Activated CD4-positive, alpha-beta T cell treated with anti-CD3 and anti-CD28 coated beads for 36 hours (primary cell): Measurements from ENCODE around the gene UGT1A7. TPM values are rescaled to one million over a fixed set of nuclear protein-coding genes. Genes with fewer than 3 reads are reported as not detected.

Experiments
- ATAC-seq: fragments of 200-7000 bp; cut with Tn5 transposase; one replicate; pipeline ENCODE4 v1.10.0; 2021; ENCODE audit warnings: mild to moderate bottlenecking, moderate library complexity
- CTCF ChIA-PET: fragments of 350-600 bp; sonication (Branson Sonifier 250); formaldehyde crosslinking; loops from one replicate; lab custom pipeline; 2021; ENCODE audit warnings: antibody characterized with exemption; lab: Charles Lee
- POLR2A ChIA-PET: fragments of 350-600 bp; sonication (Branson Sonifier 250); formaldehyde crosslinking; loops from one replicate; lab custom pipeline; 2021; ENCODE audit warnings: antibody characterized with exemption, inconsistent platforms; lab: Charles Lee
- DNase-seq: peaks from one replicate; pipeline ENCODE4 v3.0.0-alpha.2; 2020
- H3K27ac Mint-ChIP-seq: one replicate; pipeline ENCODE4 v1.8.0; 2021; ENCODE audit warnings: mixed read lengths
- H3K27me3 Mint-ChIP-seq: one replicate; pipeline ENCODE4 v1.8.0; 2021; ENCODE audit warnings: mixed read lengths
- H3K36me3 Mint-ChIP-seq: one replicate; pipeline ENCODE4 v1.8.0; 2021; ENCODE audit warnings: low read depth, mixed read lengths
- H3K4me1 Mint-ChIP-seq: one replicate; pipeline ENCODE4 v1.8.0; 2021; ENCODE audit warnings: mixed read lengths
- H3K4me3 Mint-ChIP-seq: one replicate; pipeline ENCODE4 v1.8.0; 2021; ENCODE audit warnings: mild to moderate bottlenecking, moderate library complexity, mixed read lengths
- H3K9me3 Mint-ChIP-seq: one replicate; pipeline ENCODE4 v1.8.0; 2021; ENCODE audit warnings: low read depth, mixed read lengths
- intact Hi-C, 2 experiments: fragments of 100-400 bp; cut with DNase I in 1 of 2; cut with micrococcal nuclease in 1 of 2; formaldehyde crosslinking; loops; one replicate each; pipeline versions ENCODE4 v1.14.2 to v1.15.1; 2022 to 2024; cut with DNase I, micrococcal nuclease
- total RNA-seq, 2 experiments: library from RNA; stranded (reverse); gene quantifications; one replicate each; pipeline ENCODE4 v1.2.3, GENCODE V29; 2021

The UGT1A7 gene
- total RNA-seq, 2 experiments from 2014 or later = not detected

- peaks cover 3% of the 10 kb centered on the region for H3K27me3 Mint-ChIP-seq
- H3K4me1 Mint-ChIP-seq = no peaks in the 10 kb centered on the region
- no peak for DNase-seq
- POLR2A ChIA-PET = no interaction called here
- intact Hi-C loops = no loop called here
- ATAC-seq = no peak
- no peaks in the 10 kb centered on the region for H3K9me3 Mint-ChIP-seq
- no peaks in the 10 kb centered on the region for H3K36me3 Mint-ChIP-seq
- CTCF ChIA-PET = no interaction called here
- no peak overlapping the region for H3K27ac Mint-ChIP-seq
- H3K4me3 Mint-ChIP-seq = no peak overlapping the region
Observed at GRCh38 chr2:233816334-233816733, 134.6 kb downstream of the UGT1A7 start.

GRCh38 chr2:233816771-233817170, 135.1 kb downstream of the UGT1A7 start:
- DNase-seq (no peak), ATAC-seq (no peak)
- intact Hi-C loops = no loop called here
- Mint-ChIP-seq H3K36me3 (no peaks in the 10 kb centered on the region), H3K4me1 (no peaks in the 10 kb centered on the region), H3K4me3 (no peak overlapping the region), H3K27ac (no peak overlapping the region), H3K9me3 (no peaks in the 10 kb centered on the region), H3K27me3 (peaks cover 3% of the 10 kb centered on the region)
- CTCF ChIA-PET = no interaction called here
- POLR2A ChIA-PET = no interaction called here

- Mint-ChIP-seq H3K27me3 (peaks cover 1% of the 10 kb centered on the region), H3K4me3 (no peak overlapping the region), H3K4me1 (no peaks in the 10 kb centered on the region), H3K9me3 (no peaks in the 10 kb centered on the region), H3K36me3 (no peaks in the 10 kb centered on the region), H3K27ac (no peak overlapping the region)
- ChIA-PET CTCF (no interaction called here), POLR2A (no interaction called here)
- intact Hi-C loops = no loop called here
- DNase-seq (no peak), ATAC-seq (no peak)
Observed at GRCh38 chr2:233817361-233817911, 135.7 kb downstream of the UGT1A7 start.

- peaks cover 1% of the 10 kb centered on the region for H3K27me3 Mint-ChIP-seq
- DNase-seq (no peak), ATAC-seq (no peak)
- intact Hi-C loops = no loop called here
- no peaks in the 10 kb centered on the region for H3K4me1 Mint-ChIP-seq
- CTCF ChIA-PET = interaction anchor here (0.6 kb wide), 1 partner anchor 215 kb away, joined by 3 read pairs; no protein-coding TSS in a partner anchor
- H3K4me3 Mint-ChIP-seq = no peak overlapping the region
- H3K36me3 Mint-ChIP-seq = no peaks in the 10 kb centered on the region
- H3K9me3 Mint-ChIP-seq = no peaks in the 10 kb centered on the region
- POLR2A ChIA-PET = no interaction called here
- H3K27ac Mint-ChIP-seq = no peak overlapping the region
Observed at GRCh38 chr2:233817995-233818638, 136.4 kb downstream of the UGT1A7 start.

GRCh38 chr2:233818639-233819621, 137.2 kb downstream of the UGT1A7 start:
- CTCF ChIA-PET = interaction anchor here (0.6 kb wide), 1 partner anchor 216 kb away, joined by 3 read pairs; no protein-coding TSS in a partner anchor
- ATAC-seq = no peak
- DNase-seq = no peak
- Mint-ChIP-seq H3K4me1 (no peaks in the 10 kb centered on the region), H3K27ac (no peak overlapping the region), H3K4me3 (no peak overlapping the region), H3K27me3 (peaks cover 1% of the 10 kb centered on the region), H3K36me3 (no peaks in the 10 kb centered on the region), H3K9me3 (no peaks in the 10 kb centered on the region)
- POLR2A ChIA-PET = no interaction called here
- intact Hi-C loops = no loop called here

- H3K9me3 Mint-ChIP-seq = no peaks in the 10 kb centered on the region
- intact Hi-C loops = no loop called here
- no peak for ATAC-seq
- peaks cover 1% of the 10 kb centered on the region for H3K27me3 Mint-ChIP-seq
- H3K4me3 Mint-ChIP-seq = no peak overlapping the region
- H3K27ac Mint-ChIP-seq = no peak overlapping the region
- H3K36me3 Mint-ChIP-seq = no peaks in the 10 kb centered on the region
- CTCF ChIA-PET = no interaction called here
- DNase-seq = no peak
- no peaks in the 10 kb centered on the region for H3K4me1 Mint-ChIP-seq
- POLR2A ChIA-PET = no interaction called here
Observed at GRCh38 chr2:233819884-233820773, 138.4 kb downstream of the UGT1A7 start.

- POLR2A ChIA-PET = no interaction called here
- Mint-ChIP-seq H3K9me3 (no peaks in the 10 kb centered on the region), H3K4me3 (no peak overlapping the region), H3K27ac (no peak overlapping the region), H3K27me3 (peaks cover 1% of the 10 kb centered on the region), H3K36me3 (no peaks in the 10 kb centered on the region), H3K4me1 (no peaks in the 10 kb centered on the region)
- CTCF ChIA-PET = no interaction called here
- ATAC-seq (no peak), DNase-seq (no peak)
- intact Hi-C loops = no loop called here
Observed at GRCh38 chr2:233820774-233821105, 139.0 kb downstream of the UGT1A7 start.

GRCh38 chr2:233821196-233821595, 139.5 kb downstream of the UGT1A7 start:
- DNase-seq (no peak), ATAC-seq (no peak)
- Mint-ChIP-seq H3K4me3 (no peak overlapping the region), H3K27me3 (peaks cover 1% of the 10 kb centered on the region), H3K27ac (no peak overlapping the region), H3K9me3 (no peaks in the 10 kb centered on the region), H3K36me3 (no peaks in the 10 kb centered on the region), H3K4me1 (no peaks in the 10 kb centered on the region)
- CTCF ChIA-PET = no interaction called here
- intact Hi-C loops = no loop called here
- POLR2A ChIA-PET = no interaction called here

GRCh38 chr2:233821709-233822100, 140.0 kb downstream of the UGT1A7 start:
- CTCF ChIA-PET = no interaction called here
- peaks cover 1% of the 10 kb centered on the region for H3K27me3 Mint-ChIP-seq
- intact Hi-C loops = no loop called here
- no peak overlapping the region for H3K4me3 Mint-ChIP-seq
- H3K9me3 Mint-ChIP-seq = no peaks in the 10 kb centered on the region
- DNase-seq = no peak
- no peaks in the 10 kb centered on the region for H3K36me3 Mint-ChIP-seq
- no peak overlapping the region for H3K27ac Mint-ChIP-seq
- ATAC-seq = no peak
- POLR2A ChIA-PET = no interaction called here
- H3K4me1 Mint-ChIP-seq = no peaks in the 10 kb centered on the region

- no peak for DNase-seq
Observed at GRCh38 chr2:233822101-233822771, 140.5 kb downstream of the UGT1A7 start.

More at GRCh38 chr2:233822101-233822771, 140.5 kb downstream of the UGT1A7 start:
- Mint-ChIP-seq H3K9me3 (no peaks in the 10 kb centered on the region), H3K4me1 (no peaks in the 10 kb centered on the region), H3K27ac (no peak overlapping the region), H3K4me3 (no peak overlapping the region), H3K27me3 (peaks cover 1% of the 10 kb centered on the region), H3K36me3 (no peaks in the 10 kb centered on the region)
- POLR2A ChIA-PET = no interaction called here
- intact Hi-C loops = no loop called here
- no peak for ATAC-seq
- CTCF ChIA-PET = interaction anchor here (0.5 kb wide), 1 partner anchor 14 kb away, joined by 3 read pairs; no protein-coding TSS in a partner anchor
